KBM-7 (cell line): ENCODE measurements around the gene RAB25.
A peak's percentile ranks its signal among the peaks of the same experiment; 100 is the strongest.
"Not testable (repeated sequence)": the region's sequence is repeated elsewhere in the genome, so short reads cannot be mapped to it uniquely, and the experiment has no call there.

Experiments used
- DNase-seq: peaks from one replicate; pipeline ENCODE4 v3.0.0-alpha.2; 2015
- in situ Hi-C: fragments of 300-500 bp; cut with MboI; formaldehyde crosslinking; loops from 2 replicates; pipeline ENCODE4 v1.14.3; 2020; ENCODE audit warnings: low sequenced_read_pairs, low pct_unique_long_range_greater_than_20kb, mixed read lengths

RAB25 gene

DNA sequence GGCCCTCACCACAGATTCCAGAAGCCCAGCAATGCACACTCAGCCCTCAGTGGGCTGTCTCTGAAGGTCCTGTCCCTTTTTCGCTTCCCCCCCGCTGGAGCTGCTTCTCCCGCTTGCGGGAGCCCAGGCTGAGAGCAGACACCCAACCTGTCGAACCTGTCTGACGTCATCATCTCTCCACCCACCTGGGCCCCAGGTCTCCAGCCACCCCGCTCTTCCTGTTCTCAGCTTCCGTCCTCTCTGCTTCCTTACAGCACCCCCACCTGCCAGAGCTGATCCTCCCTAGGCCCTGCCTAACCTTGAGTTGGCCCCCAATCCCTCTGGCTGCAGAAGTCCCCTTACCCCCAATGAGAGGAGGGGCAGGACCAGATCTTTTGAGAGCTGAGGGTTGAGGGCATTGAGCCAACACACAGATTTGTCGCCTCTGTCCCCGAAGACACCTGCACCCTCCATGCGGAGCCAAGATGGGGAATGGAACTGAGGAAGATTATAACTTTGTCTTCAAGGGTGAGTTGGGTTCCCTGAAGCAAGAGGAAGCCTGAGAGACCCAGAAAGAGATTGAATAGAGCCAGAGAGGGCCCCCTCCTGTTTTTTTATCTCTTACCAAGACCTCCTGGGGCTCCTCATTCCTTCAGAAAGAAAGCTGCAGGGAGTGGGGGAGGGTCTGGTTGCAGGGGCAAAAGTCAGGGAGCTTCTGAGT, at the start of gene RAB25:
TSS of gene RAB25 (plus strand) at position 224 of the 700 bp plus-strand sequence. CDS start at position 465, 241 bp downstream.
- in situ Hi-C loops: no loop called here
- DNase-seq: no peak

DNA sequence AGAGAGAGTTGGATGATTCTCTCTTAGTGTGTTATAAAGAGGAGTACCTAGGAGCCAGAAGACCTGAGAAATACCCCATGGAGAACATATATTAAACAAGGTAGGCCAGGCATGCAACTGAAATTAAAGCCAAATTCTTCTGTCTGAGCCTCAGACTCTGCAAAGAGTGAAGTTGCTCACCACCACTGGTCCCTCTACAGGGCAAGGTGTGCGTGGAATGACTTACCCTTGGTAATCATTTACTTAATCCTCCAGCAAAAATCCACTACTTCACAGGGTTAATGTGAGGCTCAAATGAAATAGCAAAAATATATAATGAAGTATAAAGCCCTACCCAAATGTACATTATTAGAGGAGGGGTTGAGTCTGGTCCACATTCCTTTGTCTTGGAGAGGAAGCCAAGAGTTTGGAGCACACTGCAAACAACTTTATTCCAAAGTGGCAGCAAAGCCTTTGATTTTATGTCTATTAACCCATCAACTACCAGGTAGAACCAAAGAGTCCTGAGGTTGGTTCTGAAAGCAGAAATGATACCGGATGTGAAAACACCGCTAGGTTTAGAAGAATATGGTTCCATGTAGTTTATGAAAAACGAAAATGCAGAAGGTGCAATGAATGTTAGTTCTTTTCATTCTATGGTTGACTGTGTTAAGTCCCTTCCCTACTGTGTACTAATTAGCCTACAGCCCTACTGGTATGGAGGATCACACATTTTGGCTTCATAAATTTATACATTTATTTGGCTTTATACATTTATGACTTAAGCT, 48.7 kb upstream of the RAB25 start:
- in situ Hi-C loops: no loop called here
- no peak for DNase-seq

DNA sequence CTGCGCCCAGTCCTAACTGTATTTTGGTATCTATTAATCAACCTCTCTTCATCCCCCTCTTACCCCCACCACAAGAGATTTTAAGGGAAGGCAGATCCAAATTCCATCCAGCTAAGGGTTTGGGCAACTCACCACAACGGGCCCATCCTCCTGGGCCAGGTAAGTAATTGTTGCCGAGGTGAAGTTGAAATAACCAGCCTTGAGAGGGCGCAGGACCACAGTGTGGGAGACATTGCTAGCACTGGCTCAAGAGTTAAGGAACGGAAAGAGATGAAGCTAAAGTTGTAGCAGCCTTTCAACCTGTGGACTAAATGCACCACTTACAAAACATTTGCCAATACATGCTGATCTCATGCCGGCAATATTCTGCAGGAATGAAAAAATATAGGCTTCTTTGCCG, 46.1 kb upstream of the RAB25 start:
- no peak for DNase-seq
- in situ Hi-C loops: no loop called here

DNA sequence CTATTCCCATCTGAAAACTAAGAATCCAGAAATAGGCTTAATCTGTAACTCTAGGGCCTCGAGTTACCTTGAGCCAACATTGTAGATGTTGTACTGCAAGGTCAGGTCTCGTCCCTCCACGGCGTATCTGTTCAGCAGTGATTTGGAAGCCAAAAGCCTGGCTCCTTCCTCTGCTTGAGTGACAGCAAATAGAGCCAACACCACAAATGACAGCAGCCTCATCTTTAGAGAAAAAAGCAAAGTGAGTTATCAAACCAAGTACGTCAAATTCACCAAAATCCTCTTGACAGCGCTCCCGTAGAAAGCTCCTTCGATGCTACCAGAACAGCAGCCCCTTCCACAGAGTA, 41.0 kb upstream of the RAB25 start:
- no peak for DNase-seq
- in situ Hi-C loops: no loop called here

GRCh38 chr1:156020293-156021092, 40.5 kb upstream of the RAB25 start, which contains the start of gene SSR2:
Gene SSR2, minus strand, starts transcription at chr1:156020951. Its CDS starts 784 bp downstream, at chr1:156020167.
- peak; percentile 92 for DNase-seq
- in situ Hi-C loops: no loop called here

- in situ Hi-C loops: no loop called here
- no peak for DNase-seq
Measured at GRCh38 chr1:156021093-156021428, 39.9 kb upstream of the RAB25 start.

DNA sequence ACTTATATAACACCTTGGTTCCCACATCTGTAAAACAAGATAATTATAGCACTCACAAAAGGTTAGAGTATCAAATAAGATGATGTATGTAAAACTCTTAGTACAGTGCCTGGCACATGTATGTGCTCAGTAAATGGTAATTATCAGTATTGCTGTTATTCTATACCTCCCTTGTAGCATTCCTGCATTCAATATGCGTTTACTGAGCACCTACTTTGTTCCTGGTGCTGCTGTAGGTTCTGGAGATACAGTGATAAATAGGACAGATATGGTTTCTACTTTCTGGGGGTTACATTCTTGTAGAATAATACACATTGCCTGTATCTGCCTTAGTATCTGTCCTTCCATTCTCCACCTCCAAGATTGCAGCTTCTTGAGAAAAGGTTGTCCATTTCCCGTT, 39.0 kb upstream of the RAB25 start:
- in situ Hi-C loops: no loop called here
- no peak for DNase-seq

DNA sequence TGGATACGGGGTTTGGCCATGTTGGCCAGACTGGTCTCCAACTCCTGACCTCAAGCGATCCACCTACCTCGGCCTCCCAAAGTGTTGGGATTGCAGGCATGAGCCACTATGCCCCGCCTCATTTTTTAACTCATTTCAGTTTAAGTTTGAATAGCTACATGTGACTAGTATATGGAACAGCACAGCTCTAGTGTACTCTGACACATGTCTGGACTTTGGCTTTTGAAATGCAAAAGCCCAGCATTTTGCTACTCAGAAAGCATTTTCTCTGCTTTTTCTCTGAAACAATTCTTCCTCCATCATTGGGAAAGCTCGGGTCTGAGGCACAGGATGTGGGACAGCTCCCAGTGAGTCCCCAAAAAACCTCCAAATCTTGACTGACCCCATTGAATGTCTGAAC, 36.2 kb upstream of the RAB25 start:
- no peak for DNase-seq
- in situ Hi-C loops: no loop called here

DNA sequence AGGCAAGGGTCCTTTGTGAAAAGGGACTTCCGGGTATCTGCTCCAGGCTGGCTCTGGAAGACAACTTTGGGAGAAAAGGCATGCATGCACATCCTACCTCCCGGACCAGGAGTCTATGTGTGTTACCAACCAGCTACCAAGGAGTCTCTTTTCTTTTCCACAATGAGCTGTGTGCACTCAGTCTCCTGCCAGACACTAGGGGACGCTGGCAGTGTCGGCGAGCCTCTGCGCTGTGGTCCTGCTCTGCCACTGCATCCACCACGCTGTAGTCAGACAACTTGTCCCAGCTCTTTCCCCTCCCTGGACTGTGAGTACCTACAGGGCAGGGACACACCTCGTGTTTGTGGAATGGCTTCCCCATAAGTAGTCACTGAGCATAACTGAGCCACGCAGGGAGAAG, 35.1 kb upstream of the RAB25 start:
- in situ Hi-C loops: no loop called here
- peak; percentile 74 for DNase-seq

DNA sequence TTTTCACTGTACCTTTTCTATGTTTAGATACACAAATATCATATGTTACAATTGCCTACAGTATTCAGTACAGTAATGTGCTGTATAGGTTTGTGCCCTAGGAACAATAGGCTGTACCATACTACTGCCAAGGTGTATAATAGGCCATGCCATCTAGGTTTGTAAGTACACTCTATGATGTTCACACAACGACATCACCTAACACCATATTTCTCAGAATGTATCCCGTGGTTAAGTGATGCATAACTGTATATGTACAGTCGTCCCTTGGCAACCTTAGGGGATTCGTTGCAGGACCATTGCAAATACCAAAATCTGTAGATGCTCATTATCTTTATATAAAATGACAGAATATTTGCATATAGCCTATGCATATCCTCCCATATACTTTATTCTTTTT, 34.4 kb upstream of the RAB25 start:
- no peak for DNase-seq
- in situ Hi-C loops: no loop called here

- in situ Hi-C loops: no loop called here
- DNase-seq: no peak
Measured at GRCh38 chr1:156033011-156033410, 27.9 kb upstream of the RAB25 start.

DNA sequence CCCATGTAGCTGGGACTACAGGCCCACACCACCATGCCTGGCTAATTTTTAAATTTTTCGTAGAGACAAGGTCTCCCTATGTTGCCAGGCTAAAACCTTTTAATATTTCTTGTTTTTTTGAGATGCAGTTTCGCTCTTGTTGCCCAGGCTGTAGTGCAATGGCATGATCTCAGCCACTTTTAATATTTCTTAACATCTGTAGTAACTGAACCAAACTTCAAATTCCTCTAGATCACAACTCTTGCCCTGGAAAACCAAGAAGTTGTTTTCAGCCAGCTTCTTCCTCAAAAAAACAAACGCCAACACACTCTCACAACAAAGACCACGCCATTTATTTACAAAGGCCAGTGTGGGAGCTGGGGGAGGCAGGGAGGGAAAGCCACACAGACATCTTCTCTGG, 26.0 kb upstream of the RAB25 start:
- DNase-seq, in situ Hi-C loops: not testable (repeated sequence)

DNA sequence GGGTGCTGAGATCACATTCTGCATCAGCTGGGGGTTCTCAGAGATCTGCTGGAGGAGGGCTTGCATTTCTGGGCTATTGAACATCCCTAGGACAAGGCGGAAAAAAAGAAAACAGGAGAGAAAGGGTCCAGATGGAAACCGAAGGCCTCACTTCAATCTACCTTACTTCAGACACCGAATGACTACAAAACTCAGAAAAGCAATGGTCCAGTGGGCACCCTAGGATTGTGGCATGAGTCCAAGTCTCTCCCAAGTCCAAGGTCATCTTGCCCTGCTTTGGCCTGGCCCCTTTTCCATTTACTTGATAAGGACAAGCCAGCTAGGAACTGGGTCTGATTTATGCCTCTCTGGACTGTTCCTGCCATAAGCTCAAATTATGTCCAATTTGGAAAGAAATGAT, 18.1 kb upstream of the RAB25 start:
- in situ Hi-C loops: no loop called here
- no peak for DNase-seq

- no peak for DNase-seq
- in situ Hi-C loops: no loop called here
Measured at GRCh38 chr1:156045076-156045475, 15.9 kb upstream of the RAB25 start.

- no peak for DNase-seq
- in situ Hi-C loops: no loop called here
Measured at GRCh38 chr1:156048663-156049258, 12.2 kb upstream of the RAB25 start.

DNA sequence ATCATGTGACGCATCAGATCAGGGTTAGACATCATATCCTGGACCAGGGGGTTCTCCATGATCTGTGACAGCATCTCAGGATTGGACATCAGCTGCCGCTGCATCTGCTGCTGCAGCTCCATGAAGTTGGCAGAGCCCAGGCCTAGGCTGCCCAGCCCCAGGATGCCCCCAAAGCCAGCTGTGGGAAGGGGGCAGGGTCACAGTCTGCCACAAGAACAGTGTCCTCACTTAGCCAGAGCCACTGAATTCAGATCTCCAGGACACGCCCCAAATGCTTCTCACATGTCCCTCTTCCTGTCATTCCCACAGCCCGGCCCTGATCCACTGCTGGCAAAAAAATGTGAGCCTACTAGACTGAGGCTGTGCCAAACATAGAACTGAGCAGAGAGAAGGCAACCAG, 10.6 kb upstream of the RAB25 start:
- in situ Hi-C loops: no loop called here
- DNase-seq: no peak

DNA sequence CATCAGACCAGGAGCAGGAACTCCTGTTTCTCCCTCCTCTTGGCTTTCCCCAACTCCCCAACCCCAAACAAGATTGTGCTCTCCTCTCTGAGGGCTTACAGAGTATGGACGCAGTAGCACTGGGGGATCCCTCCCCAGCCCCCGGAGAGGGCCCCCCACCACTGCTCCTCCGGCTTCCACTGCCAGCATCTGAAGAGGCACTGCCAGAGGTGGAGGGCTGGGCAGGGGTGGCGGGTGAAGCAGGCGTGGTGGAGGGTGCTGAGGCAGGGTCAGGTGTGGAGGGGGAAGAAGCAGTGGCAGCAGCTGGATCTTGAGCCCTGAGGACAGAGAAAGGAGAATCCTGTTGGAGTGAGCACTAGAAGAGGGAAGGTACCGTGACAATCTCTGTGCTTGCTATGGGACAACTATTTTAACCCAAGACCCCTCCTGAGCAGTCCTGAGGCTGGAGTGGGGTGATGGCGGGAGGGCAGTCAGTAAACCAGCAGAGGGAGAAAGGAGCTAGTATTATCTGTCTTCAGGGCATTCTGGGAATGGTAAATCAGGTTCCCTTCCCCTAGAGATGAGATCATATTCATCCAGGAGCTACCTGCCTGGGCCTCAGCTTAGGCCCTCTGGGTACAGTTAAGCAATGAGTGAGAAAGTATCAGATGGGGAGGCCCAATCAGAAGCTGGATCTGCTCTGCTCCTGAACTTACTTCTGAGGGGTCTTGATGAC, 9.8 kb upstream of the RAB25 start:
- DNase-seq: no peak
- in situ Hi-C loops: no loop called here

- peak; percentile 69 for DNase-seq
- in situ Hi-C loops: no loop called here
Measured at GRCh38 chr1:156052862-156053767, 7.8 kb upstream of the RAB25 start.
